Prostate gland (tissue), 2 donors: ENCODE results near the gene CACNG1. TPM values are rescaled to one million over a fixed set of nuclear protein-coding genes. Genes with fewer than 3 reads are reported as not detected.

Experiments
- DNase-seq: peaks from one replicate; pipeline ENCODE4 v3.0.0-alpha.2; 2019; ENCODE audit warnings: low spot score
- H3K27ac ChIP-seq, 2 donors: fragments of 200-600 bp; sonication (generic); 2 replicates each; pipeline ENCODE4 v1.5.1; 2017 to 2019
- H3K27me3 ChIP-seq: fragments of 200-600 bp; sonication (generic); replicated peaks from 2 replicates; pipeline ENCODE4 v1.5.1; 2019; ENCODE audit not compliant: insufficient read depth
- H3K36me3 ChIP-seq, 2 donors: fragments of 200-600 bp; sonication (generic); 1 replicate in 1 of 2; 2 replicates in 1 of 2; pipeline versions ENCODE4 v1.5.1 to v1.8.1; 2017 to 2019
- H3K4me1 ChIP-seq: fragments of 200-600 bp; sonication (generic); replicated peaks from 2 replicates; pipeline ENCODE4 v1.5.1; 2019
- H3K4me3 ChIP-seq, 2 donors: fragments of 200-600 bp; sonication (generic); 2 replicates each; pipeline ENCODE4 v1.5.1; 2017 to 2019
- H3K9me3 ChIP-seq: fragments of 200-600 bp; sonication (generic); 2 replicates; pipeline ENCODE4 v1.5.1; 2017
- POLR2A ChIP-seq: fragments of 450-650 bp; IDR thresholded peaks from one replicate; pipeline ENCODE4 v1.6.1; 2016; ENCODE audit warnings: antibody characterized with exemption, mild to moderate bottlenecking
- POLR2AphosphoS5 ChIP-seq: sonication (generic); formaldehyde crosslinking; IDR thresholded peaks from one replicate; pipeline ENCODE4 v1.6.1; 2017; ENCODE audit warnings: antibody characterized with exemption
- WGBS: methylation state at CpG from one replicate; pipeline ENCODE4 v1.1.5; 2018; 5-methylcytosine and 5-hydroxymethylcytosine counted together
- intact Hi-C: fragments of 100-400 bp; cut with DNase I; formaldehyde crosslinking; loops from one replicate; pipeline ENCODE4 v1.14.2; 2022
- total RNA-seq, 2 donors: library from RNA; depleted of rRNA; stranded (reverse); fragments of >200 nt; gene quantifications; one replicate each; pipeline ENCODE4 v1.1.0, GENCODE V29; 2016
- TF ChIP-seq, protein P1 (sequence below), 4 experiments: fragments of 200-600 bp in 2 of 4; fragments of 450-650 bp in 2 of 4; sonication (generic) in 2 of 4; IDR thresholded peaks; 1 replicate in 3 of 4; 2 replicates in 1 of 4; pipeline ENCODE4 v1.5.1; 2016 to 2019; ENCODE audit warnings: antibody characterized with exemption in 4 of 4, mild to moderate bottlenecking in 2 of 4, moderate library complexity in 2 of 4

Gene CACNG1
- total RNA-seq, 2 donors from 2014 or later = 0.74 TPM; not detected in 1

DNA sequence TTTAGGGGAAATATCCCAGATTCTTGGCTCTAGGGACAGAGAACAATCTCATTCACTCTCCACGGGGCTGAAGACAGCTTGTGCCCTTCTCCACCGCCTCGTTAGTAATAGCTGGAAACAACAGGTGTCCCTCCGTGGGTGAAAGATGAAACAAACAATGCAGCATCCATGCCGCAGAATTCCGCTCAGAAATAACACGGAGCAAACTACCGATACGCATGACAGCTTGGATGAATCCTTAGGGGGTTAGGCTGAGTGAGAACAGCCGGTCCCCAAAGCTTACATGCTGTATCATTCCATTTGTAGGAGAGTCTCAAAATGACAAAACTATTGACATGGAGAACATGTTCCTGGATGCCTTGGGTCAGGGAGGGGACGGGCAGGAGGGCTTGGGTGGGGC is 29.4 kb upstream of the CACNG1 start:
- intact Hi-C loops = no loop called here
- TF ChIP-seq POLR2AphosphoS5 = no peak
- H3K27ac ChIP-seq = no peak overlapping the region
- no peak overlapping the region for H3K4me3 ChIP-seq
- no peaks in the 10 kb centered on the region for H3K36me3 ChIP-seq
- DNase-seq = no peak
- WGBS = 84% methylated on average over 11 of the region's 11 CpGs
- no peaks in the 10 kb centered on the region for H3K4me1 ChIP-seq
- no peaks in the 10 kb centered on the region for H3K27me3 ChIP-seq
- no peaks in the 10 kb centered on the region for H3K9me3 ChIP-seq

DNA sequence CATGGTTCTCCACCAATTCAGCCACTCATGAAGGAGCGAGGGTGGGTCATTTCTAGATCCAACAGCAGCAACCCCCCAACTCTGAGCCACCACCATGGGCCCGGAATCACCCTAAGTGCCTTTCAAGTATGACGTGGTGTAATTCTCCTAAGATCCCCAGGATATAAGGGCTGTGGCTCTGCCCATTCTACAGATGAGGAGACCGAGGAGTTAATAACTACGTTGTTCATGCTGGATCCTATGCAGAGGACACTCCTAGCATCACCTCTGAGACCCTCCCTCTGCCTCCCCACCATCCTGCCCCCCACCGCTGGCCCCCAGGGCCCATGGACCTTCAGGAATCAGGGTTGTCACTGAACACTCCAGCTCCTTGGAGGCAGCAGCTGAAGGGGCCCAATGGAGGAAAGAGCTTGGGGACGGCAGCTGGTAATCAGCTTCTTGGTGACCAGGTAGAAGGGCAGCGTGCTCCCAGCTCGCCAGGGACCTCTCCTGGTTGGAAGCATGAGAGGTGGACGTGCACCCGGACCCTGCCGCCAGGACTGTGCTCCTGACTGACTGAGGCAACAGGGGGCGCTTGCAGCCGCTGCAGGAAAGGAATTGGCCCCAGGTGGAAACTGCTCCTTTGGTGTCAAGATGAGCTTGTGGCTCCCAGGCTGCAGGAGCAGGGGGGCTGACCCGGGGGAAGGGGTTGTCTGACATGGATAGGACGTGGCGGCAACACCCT is 28.2 kb upstream of the CACNG1 start:
- Histone ChIP-seq H3K27ac (no peak overlapping the region), H3K9me3 (no peaks in the 10 kb centered on the region), H3K27me3 (no peaks in the 10 kb centered on the region), H3K4me1 (no peaks in the 10 kb centered on the region), H3K36me3 (no peaks in the 10 kb centered on the region), H3K4me3 (no peak overlapping the region)
- TF ChIP-seq POLR2AphosphoS5 (no peak), POLR2A (no peak)
- TF ChIP-seq, protein P1, sequence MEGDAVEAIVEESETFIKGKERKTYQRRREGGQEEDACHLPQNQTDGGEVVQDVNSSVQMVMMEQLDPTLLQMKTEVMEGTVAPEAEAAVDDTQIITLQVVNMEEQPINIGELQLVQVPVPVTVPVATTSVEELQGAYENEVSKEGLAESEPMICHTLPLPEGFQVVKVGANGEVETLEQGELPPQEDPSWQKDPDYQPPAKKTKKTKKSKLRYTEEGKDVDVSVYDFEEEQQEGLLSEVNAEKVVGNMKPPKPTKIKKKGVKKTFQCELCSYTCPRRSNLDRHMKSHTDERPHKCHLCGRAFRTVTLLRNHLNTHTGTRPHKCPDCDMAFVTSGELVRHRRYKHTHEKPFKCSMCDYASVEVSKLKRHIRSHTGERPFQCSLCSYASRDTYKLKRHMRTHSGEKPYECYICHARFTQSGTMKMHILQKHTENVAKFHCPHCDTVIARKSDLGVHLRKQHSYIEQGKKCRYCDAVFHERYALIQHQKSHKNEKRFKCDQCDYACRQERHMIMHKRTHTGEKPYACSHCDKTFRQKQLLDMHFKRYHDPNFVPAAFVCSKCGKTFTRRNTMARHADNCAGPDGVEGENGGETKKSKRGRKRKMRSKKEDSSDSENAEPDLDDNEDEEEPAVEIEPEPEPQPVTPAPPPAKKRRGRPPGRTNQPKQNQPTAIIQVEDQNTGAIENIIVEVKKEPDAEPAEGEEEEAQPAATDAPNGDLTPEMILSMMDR (IDR thresholded peaks at IDR 0.05) = no peak
- DNase-seq = no peak
- WGBS = 87% methylated on average over 16 of the region's 17 CpGs
- intact Hi-C loops = no loop called here

DNA sequence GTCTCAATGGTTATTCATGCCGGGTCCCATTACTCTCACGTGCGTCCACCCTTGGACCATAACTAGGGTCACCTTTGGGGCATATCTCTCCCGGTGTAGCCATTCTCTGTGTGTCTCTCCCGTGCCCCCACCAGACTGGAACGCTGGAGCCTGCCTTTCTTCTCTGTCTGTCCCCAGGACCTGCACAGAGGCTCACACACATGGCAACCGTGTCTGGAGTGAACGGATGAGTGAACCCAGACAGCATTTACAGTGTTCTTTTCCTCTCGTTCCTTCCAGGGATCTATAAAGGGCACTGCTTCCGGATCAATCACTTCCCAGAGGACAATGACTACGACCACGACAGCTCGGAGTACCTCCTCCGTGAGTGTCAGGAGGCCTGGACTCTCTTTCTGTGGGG is 26.4 kb upstream of the CACNG1 start:
- Histone ChIP-seq H3K27ac (no peak overlapping the region), H3K4me1 (no peaks in the 10 kb centered on the region), H3K9me3 (no peaks in the 10 kb centered on the region), H3K36me3 (no peaks in the 10 kb centered on the region), H3K4me3 (no peak overlapping the region), H3K27me3 (no peaks in the 10 kb centered on the region)
- WGBS = 86% methylated on average over 14 of the region's 14 CpGs
- no peak for DNase-seq
- intact Hi-C loops = no loop called here
- no peak for TF ChIP-seq POLR2A
- TF ChIP-seq, protein P1 (IDR thresholded peaks at IDR 0.05) = no peak
- TF ChIP-seq POLR2AphosphoS5 = no peak

DNA sequence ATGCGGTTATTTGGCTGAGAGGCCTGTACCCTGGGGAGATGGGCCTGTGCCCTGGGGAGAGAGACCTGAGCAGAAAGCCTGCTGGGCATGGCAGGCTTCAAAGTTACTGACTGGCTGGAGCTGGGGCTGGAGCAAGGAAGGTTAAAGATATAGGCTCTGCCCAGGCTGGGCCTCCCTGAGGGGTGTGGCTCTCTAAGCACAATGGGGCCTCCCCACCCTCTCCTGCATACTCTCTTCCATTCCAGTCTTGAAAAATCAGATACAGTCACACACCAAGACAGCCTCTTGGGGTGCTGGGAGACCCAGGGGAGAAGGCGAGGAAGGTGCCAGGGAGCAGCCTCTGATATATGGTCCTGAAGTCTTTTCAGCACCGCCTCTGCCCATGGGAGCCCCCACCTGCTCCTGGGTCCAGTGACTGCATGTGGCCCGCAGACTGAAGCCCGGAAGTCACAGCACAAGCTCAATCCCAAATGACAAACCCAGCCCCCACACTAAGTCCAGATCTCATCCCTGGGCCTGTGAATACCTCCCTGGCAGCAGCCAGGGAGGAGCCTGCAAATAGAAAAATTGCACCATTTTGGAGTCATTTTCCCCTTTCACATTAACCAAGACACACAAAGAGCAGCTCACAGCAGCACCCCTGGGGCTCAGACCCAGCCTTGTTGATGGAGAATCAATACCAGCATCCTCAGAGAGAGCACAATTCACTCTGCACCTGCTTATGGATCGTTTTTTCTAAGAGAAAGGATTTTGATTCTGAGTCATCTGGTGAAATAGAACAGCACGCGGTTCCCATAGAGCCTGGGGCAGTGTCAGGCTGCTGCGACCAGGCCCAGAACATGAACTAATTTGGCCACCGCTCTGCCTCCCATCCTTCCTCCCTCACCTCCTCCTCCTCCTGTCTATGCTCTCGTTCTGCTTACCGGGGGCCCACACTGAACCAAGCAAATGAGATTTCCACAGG is 25.6 kb upstream of the CACNG1 start:
- intact Hi-C loops = no loop called here
- TF ChIP-seq POLR2AphosphoS5 (no peak), POLR2A (no peak)
- TF ChIP-seq, protein P1 (IDR thresholded peaks at IDR 0.05) = no peak
- Histone ChIP-seq H3K27ac (no peak overlapping the region), H3K27me3 (no peaks in the 10 kb centered on the region), H3K4me1 (no peaks in the 10 kb centered on the region), H3K9me3 (no peaks in the 10 kb centered on the region), H3K4me3 (no peak overlapping the region), H3K36me3 (no peaks in the 10 kb centered on the region)
- DNase-seq = no peak
- WGBS = 87% methylated on average over 12 of the region's 12 CpGs

DNA sequence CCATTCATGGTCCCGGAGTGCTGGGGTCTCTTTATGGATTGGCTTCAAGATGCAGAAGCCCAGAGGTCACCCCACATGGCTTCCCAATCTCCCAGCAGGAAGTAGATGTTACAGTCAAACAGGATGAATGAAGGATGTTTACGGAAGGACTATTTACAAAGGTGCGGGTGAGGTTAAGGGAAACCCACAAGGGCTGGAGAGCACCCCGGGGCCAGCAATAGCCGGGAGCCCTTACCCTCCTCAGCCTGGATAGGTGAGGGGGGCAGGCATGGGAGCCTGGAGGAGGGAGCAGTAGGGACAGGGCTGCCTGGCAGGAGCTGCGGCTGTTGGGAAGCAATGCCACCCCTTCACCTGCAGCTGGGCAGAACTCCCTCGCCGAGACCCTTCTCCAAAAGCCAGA is 24.5 kb upstream of the CACNG1 start:
- Histone ChIP-seq H3K27me3 (no peaks in the 10 kb centered on the region), H3K27ac (no peak overlapping the region), H3K4me3 (no peak overlapping the region), H3K36me3 (no peaks in the 10 kb centered on the region), H3K9me3 (no peaks in the 10 kb centered on the region), H3K4me1 (no peaks in the 10 kb centered on the region)
- intact Hi-C loops = no loop called here
- TF ChIP-seq, protein P1 (IDR thresholded peaks at IDR 0.05) = no peak
- TF ChIP-seq POLR2A (no peak), POLR2AphosphoS5 (no peak)
- no peak for DNase-seq
- 78% methylated on average over 8 of the region's 8 CpGs for WGBS
